HL-60 (cell line): ENCODE measurements around the gene ZFR2.

ENCODE experiments used
- CTCF ChIP-seq: IDR thresholded peaks from one replicate; pipeline ENCODE4 v1.5.1; 2011; ENCODE audit warnings: low read length, control low read depth, inconsistent platforms; ENCODE audit not compliant: insufficient read depth
- REST ChIP-seq: IDR thresholded peaks from 2 replicates; pipeline ENCODE4 v1.6.1; 2012; ENCODE audit warnings: low read depth; ENCODE audit not compliant: insufficient replicate concordance

GRCh38 chr19:3781603-3782002, 87.2 kb downstream of the ZFR2 start:
- TF ChIP-seq CTCF (no peak), REST (no peak)
